ACC112 (cell line): ENCODE data around the gene GFI1B.

Source experiments
- H2AFZ ChIP-seq: fragments of 200-600 bp; sonication (generic); one replicate; pipeline ENCODE4 v1.6.0; 2017; ENCODE audit warnings: antibody characterized with exemption, low read length; ENCODE audit not compliant: unreplicated experiment
- H3K27ac ChIP-seq: fragments of 200-600 bp; sonication (generic); 2 replicates; pipeline ENCODE4 v1.5.1; 2014; ENCODE audit warnings: low read depth, mild to moderate bottlenecking, antibody characterized with exemption, low read length, moderate library complexity
- H3K27me3 ChIP-seq: fragments of 200-600 bp; sonication (generic); 2 replicates; pipeline ENCODE4 v1.6.1; 2014; ENCODE audit warnings: mild to moderate bottlenecking, antibody characterized with exemption, low read length, moderate library complexity, mixed read lengths; ENCODE audit not compliant: insufficient read depth
- H3K36me3 ChIP-seq: fragments of 200-600 bp; sonication (generic); 2 replicates; pipeline ENCODE4 v1.6.1; 2016; ENCODE audit warnings: mild to moderate bottlenecking, antibody characterized with exemption, low read length, moderate library complexity, mixed read lengths; ENCODE audit not compliant: insufficient read depth
- H3K4me1 ChIP-seq: fragments of 200-600 bp; sonication (generic); one replicate; pipeline ENCODE4 v1.6.1; 2016; ENCODE audit warnings: low read length, mixed read lengths; ENCODE audit not compliant: insufficient read depth, unreplicated experiment, control insufficient read depth
- H3K4me3 ChIP-seq: fragments of 200-600 bp; sonication (generic); 2 replicates; pipeline ENCODE4 v1.5.1; 2014; ENCODE audit warnings: mild to moderate bottlenecking, low read depth, low read length
- H3K79me2 ChIP-seq: fragments of 200-600 bp; sonication (generic); one replicate; pipeline ENCODE4 v1.6.0; 2016; ENCODE audit warnings: low read length; ENCODE audit not compliant: control insufficient read depth, unreplicated experiment, insufficient read depth

Gene GFI1B

GRCh38 chr9:132969783-132970182 lies 8.7 kb upstream of the GFI1B start:
- Histone ChIP-seq H3K4me1 (no peaks in the 10 kb centered on the region), H2AFZ (no peak overlapping the region), H3K27ac (no peak overlapping the region), H3K27me3 (peaks cover 44% of the 10 kb centered on the region), H3K4me3 (no peak overlapping the region), H3K79me2 (no peaks in the 10 kb centered on the region), H3K36me3 (no peaks in the 10 kb centered on the region)

GRCh38 chr9:132970324-132971062 lies 8.0 kb upstream of the GFI1B start:
- H3K4me1 ChIP-seq = no peaks in the 10 kb centered on the region
- no peak overlapping the region for H3K4me3 ChIP-seq
- H3K27ac ChIP-seq = no peak overlapping the region
- H3K36me3 ChIP-seq = no peaks in the 10 kb centered on the region
- no peaks in the 10 kb centered on the region for H3K79me2 ChIP-seq
- H3K27me3 ChIP-seq = peaks cover 43% of the 10 kb centered on the region
- no peak overlapping the region for H2AFZ ChIP-seq

- H3K27me3 ChIP-seq = peaks cover 41% of the 10 kb centered on the region
- H3K79me2 ChIP-seq = no peaks in the 10 kb centered on the region
- no peak overlapping the region for H2AFZ ChIP-seq
- H3K36me3 ChIP-seq = no peaks in the 10 kb centered on the region
- no peak overlapping the region for H3K27ac ChIP-seq
- no peaks in the 10 kb centered on the region for H3K4me1 ChIP-seq
- H3K4me3 ChIP-seq = no peak overlapping the region
These were observed 5.3 kb upstream of the GFI1B start for GRCh38 chr9:132973166-132973565.

GRCh38 chr9:132973713-132974112 lies 4.8 kb upstream of the GFI1B start:
- H3K4me1 ChIP-seq = no peaks in the 10 kb centered on the region
- H2AFZ ChIP-seq = no peak overlapping the region
- H3K27ac ChIP-seq = no peak overlapping the region
- no peaks in the 10 kb centered on the region for H3K36me3 ChIP-seq
- no peak overlapping the region for H3K4me3 ChIP-seq
- no peaks in the 10 kb centered on the region for H3K79me2 ChIP-seq
- H3K27me3 ChIP-seq = peaks cover 47% of the 10 kb centered on the region

- no peak overlapping the region for H2AFZ ChIP-seq
- H3K4me1 ChIP-seq = no peaks in the 10 kb centered on the region
- no peaks in the 10 kb centered on the region for H3K36me3 ChIP-seq
- no peak overlapping the region for H3K4me3 ChIP-seq
- no peak overlapping the region for H3K27ac ChIP-seq
- H3K27me3 ChIP-seq = peaks cover 64% of the 10 kb centered on the region
- H3K79me2 ChIP-seq = no peaks in the 10 kb centered on the region
These were observed 2.5 kb upstream of the GFI1B start for GRCh38 chr9:132975961-132976360.

GRCh38 chr9:132976571-132976970 lies 1.9 kb upstream of the GFI1B start:
- no peaks in the 10 kb centered on the region for H3K79me2 ChIP-seq
- H3K4me1 ChIP-seq = no peaks in the 10 kb centered on the region
- no peaks in the 10 kb centered on the region for H3K36me3 ChIP-seq
- no peak overlapping the region for H3K27ac ChIP-seq
- H2AFZ ChIP-seq = no peak overlapping the region
- no peak overlapping the region for H3K4me3 ChIP-seq
- H3K27me3 ChIP-seq = peaks cover 70% of the 10 kb centered on the region

- no peaks in the 10 kb centered on the region for H3K4me1 ChIP-seq
- no peak overlapping the region for H3K27ac ChIP-seq
- H2AFZ ChIP-seq = no peak overlapping the region
- H3K36me3 ChIP-seq = no peaks in the 10 kb centered on the region
- H3K4me3 ChIP-seq = no peak overlapping the region
- no peaks in the 10 kb centered on the region for H3K79me2 ChIP-seq
- peaks cover 79% of the 10 kb centered on the region for H3K27me3 ChIP-seq
These were observed 413 bp upstream of the GFI1B start for GRCh38 chr9:132978112-132978450.

- Histone ChIP-seq H2AFZ (no peak overlapping the region), H3K4me1 (no peaks in the 10 kb centered on the region), H3K27ac (no peak overlapping the region), H3K79me2 (no peaks in the 10 kb centered on the region), H3K36me3 (no peaks in the 10 kb centered on the region), H3K4me3 (no peak overlapping the region), H3K27me3 (peaks cover 62% of the 10 kb centered on the region)
These were observed 1.7 kb downstream of the GFI1B start for GRCh38 chr9:132980157-132980556.

- no peak overlapping the region for H3K27ac ChIP-seq
- peaks cover 9% of the 10 kb centered on the region for H3K4me1 ChIP-seq
- H3K79me2 ChIP-seq = no peaks in the 10 kb centered on the region
- H3K36me3 ChIP-seq = no peaks in the 10 kb centered on the region
- peaks cover 47% of the 10 kb centered on the region for H3K27me3 ChIP-seq
- H3K4me3 ChIP-seq = no peak overlapping the region
- no peak overlapping the region for H2AFZ ChIP-seq
These were observed 4.0 kb downstream of the GFI1B start for GRCh38 chr9:132982458-132982857.

GRCh38 chr9:132983491-132984201 lies 5.2 kb downstream of the GFI1B start:
- Histone ChIP-seq H3K4me1 (peaks cover 9% of the 10 kb centered on the region), H3K79me2 (no peaks in the 10 kb centered on the region), H3K27me3 (peaks cover 38% of the 10 kb centered on the region), H3K36me3 (no peaks in the 10 kb centered on the region), H3K27ac (no peak overlapping the region), H2AFZ (no peak overlapping the region), H3K4me3 (no peak overlapping the region)
